ENCODE data around the gene BANK1. TPM values are rescaled to one million over a fixed set of nuclear protein-coding genes. Genes with fewer than 3 reads are reported as not detected.

The BANK1 gene
- polyA plus RNA-seq, 1 donor = 0.43 TPM

GRCh38 chr4:102116121-102116520 lies 325.6 kb downstream of the BANK1 start:
- no peak for DNase-seq (ENCODE audit: low read depth)

DNA sequence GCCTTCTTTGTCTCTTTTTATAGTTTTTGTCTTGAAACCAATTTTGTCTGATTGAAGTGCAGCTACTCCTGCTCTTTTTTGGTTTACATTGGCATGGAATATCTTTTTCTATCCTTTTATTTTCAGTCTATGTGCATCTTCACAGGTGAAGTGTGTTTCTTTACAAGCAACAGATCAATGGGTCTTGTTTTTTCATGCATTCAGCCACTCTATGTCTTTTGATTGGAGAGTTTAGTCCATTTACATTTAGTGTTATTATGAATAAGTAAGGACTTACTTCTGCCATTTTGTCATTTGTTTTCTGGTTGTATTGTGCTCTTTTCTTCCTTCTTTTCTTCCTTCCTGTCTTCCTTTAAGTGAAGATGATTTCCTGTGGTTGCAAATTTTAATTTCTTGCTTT lies 330.3 kb downstream of the BANK1 start:
- DNase-seq (ENCODE audit: low read depth) = no peak
